HG03442 (cell line): Measurements from ENCODE around the gene GRIN2C.

ENCODE experiments used
- ATAC-seq: cut with Tn5 transposase; IDR thresholded peaks from one replicate; pipeline ENCODE4 v1.9.1; 2021; ENCODE audit warnings: mild to moderate bottlenecking, moderate library complexity; ENCODE audit not compliant: unreplicated experiment

GRIN2C gene

DNA sequence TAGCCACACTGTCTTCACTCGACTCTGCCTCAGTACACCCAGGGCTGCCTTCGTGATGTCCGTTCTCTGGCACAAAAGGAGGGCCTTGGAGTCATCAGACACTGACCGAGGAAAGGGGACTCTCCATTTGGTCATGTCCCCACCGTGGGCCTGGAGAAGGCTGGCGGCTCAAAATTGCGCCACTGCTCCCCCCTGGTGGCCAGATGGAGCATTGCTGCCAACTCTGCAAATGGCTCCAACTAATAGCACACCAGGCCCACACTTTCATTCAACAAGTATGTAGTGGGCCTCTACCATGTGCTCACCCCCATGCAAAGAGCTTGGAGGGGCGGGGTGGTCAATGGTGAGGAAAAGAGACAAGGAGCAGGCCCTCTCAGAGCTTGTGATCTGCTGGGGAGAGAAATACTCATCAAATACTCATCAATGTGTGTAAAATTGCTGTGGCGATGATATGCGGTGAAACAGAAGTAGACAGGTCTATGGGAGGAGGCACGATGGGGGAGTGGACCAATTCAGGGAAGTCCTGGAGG, 5.2 kb upstream of the GRIN2C start:
- no peak for ATAC-seq

DNA sequence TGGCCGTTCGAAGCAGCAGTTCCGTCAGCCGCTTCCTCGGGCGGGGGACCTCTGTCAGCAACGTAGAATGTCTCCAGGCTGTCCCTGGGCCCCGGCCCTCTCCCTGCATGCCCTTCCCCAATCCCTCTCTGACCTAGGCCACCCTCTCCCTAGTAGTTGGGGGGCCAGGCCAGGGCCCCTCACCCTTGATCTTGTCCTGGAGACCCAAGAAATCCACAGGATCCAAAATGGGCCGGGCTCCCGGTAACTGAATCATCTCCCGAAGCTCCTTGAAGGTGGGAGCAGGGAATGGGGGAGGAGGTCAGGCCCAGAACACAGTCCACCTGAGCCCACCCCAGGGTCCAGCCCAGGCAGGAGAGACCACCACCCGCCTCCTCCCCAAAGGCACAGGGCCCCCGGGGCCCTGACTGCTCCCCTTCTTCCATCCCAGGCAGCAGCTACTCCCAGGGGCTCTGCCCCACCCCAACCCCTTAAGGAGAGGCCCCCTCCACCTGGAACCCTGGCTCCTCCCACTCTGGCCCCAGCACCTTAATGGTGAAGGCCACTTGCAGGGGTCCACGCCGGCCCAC, 4.7 kb upstream of the GRIN2C start:
- no peak for ATAC-seq

DNA sequence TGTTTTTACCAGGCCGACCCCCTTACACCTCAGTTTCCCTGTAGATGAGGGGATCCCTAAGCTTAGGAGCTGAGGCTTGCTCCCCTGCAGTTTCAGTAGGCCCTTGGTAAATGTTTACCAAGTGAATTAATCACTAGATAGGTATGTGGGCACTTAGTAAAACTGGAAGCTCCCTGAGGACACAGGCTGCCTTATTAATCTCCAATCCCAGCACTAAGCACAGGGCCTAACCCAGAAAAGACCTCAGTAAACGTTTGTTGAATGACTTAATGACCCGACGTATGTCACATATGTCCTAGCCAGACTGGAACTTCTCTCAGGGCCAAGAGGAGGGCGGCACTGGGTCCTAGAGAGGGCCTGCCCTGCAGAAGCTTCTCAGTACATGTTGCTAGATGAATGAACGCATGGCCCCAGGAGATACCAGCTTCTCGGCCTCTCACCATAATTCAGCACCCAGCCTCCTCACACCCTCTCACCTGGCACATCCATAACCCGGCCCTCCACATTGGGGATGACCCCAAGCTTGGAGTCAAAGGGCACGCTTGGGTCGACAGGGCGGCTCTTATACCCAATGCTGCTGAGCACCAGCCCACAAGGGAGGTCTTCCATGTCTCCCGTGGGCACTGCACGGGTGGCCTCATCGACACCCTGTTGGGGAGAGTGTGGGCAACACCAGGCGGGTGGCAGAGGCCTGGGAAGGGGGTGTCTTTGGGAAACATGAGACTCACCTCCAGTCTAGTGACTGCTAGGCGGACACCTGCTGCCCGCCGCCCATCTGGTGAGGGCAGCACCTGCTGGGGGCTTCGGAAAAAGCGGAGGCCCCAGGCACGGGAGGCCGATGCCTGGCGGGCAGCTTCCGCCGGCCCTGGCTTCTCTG, 4.0 kb upstream of the GRIN2C start:
- ATAC-seq, result no peak

DNA sequence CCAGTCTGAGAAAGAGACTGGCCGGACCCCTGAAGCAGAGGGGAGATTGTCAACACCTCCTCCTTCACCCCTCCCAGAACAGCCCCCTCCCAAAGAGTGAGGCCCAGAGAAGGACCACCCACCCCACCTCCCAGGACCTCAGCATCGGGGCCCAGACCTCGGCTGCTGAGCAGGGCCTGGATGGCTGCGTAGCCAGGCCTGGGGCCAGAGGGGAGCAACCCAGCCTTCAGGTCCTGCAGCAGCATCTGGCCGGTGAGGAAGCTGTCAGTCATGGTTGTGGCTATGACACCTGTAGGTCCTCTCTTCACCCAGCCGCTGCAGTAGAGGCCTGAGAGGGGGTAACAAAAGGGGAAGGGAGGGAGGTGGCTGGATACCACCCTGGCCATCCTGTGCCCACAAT, 3.2 kb upstream of the GRIN2C start:
- ATAC-seq, result no peak

DNA sequence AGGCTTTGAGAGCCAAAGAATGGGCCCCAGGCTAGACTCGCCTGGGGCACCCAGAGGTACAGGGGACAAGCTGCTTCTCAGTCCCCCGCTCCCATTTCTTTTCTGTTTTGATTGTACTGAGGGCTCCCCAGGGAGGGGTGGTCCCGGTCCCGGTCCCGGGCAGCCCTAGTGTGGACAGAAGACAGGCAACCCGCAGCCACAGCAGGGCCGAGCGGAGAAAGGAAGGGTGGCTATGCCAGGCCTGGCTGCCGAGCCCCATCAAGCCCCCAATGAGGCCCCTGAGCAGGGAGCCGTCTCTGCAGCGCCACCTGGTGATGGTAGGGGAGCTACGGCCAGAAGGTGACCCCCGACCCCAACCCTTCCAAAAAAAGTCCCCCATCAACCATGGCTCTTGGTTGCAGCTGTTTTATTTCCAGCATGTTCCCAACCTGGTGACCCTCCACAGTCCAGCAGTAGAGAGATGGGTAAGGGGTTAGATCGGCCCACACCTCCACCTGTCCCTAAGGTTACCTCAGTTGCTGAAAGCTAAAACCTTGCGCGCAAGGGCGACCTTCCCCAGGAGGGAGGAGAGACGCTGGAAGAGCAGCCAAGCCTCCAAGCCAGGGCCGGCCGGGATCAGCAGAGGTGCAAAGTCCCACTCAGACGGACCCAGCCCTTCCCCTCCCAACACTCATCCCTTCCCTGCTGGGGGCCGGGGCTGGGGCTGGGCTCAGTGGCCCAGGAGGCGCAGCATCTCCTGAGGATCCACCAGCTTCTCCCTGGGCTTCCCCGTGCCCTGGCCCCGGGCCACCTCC, 2.6 kb upstream of the GRIN2C start:
- no peak for ATAC-seq

DNA sequence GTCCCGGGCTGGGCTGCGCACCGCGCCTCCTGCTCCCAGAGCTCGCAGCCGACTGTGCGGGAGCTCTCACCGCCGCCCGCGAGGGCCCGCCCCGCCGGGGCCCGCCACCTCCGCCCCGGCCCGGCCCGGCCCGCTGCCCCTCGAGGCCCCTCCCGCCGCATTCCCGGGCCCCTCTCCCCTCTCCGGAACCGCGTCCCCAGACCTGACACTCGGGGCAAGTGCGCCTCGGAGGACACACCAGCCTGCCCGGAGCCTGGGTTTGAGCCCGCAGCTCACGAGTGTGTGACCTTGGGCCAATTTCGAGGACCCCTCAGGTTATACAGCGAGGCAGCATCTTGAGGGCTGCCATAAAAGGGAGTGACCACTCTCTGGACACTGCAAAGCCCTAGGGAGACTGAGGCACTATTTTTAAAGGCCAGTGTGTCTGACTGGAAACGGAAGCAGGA, 2.0 kb upstream of the GRIN2C start:
- ATAC-seq, result no peak

DNA sequence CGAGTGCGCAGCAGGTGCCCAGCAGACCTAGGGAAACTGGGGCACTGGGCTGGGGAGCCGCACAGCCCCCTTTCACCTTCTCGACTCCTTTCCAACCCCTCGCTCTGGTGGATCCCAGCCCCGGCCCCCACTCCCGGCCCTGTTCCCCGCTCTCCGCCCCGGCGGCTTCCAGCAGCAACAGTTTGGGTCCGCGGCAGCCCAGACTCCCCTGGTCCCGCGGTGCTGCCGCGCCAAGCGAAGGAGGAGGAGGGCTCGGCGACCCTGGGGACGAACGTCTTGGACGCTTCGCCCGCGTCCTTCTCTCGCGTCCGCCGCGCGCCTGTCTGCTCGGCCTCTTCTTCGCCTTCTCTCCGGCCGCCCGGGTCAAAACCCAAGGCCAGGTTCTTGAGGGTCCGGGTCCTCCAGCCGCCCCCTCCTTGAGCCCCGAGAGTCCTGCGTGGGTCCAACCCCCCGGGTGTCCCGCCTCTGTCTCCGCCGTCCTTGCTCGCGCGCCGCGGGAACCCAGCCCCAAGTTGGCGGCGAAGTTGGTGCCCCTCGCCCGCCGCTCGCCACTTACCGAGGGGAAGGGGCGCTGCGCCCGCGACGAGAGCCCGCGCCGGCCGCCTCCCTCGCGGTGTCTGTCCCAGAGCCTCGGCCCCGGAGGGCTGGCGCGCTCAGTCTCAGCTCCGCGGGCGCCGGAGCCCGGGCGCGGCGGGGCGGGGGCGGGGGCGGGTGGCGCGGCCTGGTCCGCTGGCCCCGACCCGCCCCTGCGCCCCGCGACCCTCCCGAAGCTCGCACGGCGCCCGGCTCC, 1.4 kb upstream of the GRIN2C start:
- no peak for ATAC-seq

DNA sequence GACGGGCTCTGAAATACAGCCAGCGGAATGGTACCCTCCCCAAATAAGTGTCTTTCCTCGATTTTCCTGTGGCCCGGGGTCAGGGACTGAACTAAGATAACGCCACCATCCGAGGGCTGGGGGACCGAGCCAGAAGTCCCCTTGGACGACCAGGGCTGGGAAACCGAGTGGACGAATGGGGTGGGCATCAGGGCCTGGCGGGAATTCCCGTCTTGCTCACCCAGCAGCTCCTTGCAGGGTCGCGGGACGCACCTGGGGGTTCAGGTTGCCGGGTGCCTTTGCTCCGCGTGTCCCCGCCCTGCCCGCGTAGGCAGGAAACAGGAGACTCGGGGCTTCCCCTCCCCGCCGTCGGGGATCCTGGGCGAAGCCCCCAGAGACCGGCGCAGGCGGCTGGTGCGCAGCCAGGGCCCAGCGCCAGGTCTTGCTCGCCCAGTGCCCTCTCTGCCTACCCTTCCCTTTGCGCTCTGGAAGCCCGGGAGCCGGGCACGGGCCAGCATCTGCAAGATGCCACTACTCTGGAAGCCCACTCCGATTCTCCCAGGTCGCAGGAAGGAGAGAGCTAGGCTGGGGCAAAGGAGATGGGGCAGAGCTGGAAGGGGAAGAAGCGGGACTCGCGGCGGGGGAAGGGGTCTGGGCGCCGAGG, 665 bp upstream of the GRIN2C start:
- ATAC-seq, result no peak

DNA sequence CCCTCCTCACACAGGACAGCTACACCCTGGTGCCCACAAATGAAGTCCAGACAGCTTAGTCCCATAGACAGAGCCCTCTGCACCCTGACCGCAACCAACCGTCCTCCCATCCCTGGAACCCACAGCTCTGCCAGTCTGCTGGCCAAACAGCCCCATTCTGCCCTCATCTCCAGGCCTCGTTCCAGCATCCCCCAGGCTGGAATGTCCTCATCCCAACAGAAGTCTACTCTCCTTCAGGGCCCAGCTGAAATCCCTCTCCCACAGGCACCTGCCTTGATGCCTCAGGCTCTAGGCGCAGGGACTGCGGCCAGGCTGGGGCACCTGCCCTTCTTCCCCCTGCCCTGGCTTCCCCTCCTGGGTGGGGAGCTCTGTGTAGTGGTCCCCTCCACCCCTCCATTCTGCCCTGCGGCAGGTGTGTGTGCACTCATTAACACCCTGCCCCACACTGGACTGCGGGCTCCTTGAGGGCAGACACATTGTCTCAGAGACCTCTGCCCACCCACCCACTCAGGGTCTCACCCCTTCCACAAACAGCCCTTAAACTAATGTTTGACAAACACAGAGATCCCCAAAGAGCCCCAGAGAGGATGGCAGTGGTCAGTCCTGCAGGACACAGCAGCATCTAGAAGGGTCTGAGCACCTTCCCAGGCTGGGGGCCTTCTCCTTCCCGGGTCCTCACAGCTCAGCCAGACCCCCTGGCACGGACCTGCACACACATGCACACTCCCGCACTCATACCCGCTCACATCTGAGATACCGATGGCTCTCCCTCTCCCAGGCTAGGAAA, 820 bp downstream of the GRIN2C start:
- ATAC-seq, result no peak

DNA sequence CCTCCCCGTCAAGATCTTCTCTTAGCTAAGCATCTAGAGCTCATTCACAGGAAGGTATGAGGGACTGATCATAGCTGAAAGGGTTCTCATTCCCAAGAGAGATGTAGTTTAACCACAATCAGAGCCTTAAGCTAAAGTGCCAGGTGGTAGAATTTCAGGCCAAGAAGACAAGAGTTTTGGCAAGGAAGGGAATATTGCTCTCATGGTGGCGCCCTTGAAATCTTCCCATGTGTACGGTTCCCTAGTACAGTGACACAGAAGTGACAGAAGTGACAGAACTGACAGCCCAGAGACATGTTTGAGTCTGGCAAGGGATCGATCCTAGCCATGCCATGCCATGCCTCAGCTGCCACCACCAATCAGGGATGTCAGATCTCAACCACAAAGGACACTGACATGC, 2.5 kb downstream of the GRIN2C start:
- ATAC-seq, result no peak

DNA sequence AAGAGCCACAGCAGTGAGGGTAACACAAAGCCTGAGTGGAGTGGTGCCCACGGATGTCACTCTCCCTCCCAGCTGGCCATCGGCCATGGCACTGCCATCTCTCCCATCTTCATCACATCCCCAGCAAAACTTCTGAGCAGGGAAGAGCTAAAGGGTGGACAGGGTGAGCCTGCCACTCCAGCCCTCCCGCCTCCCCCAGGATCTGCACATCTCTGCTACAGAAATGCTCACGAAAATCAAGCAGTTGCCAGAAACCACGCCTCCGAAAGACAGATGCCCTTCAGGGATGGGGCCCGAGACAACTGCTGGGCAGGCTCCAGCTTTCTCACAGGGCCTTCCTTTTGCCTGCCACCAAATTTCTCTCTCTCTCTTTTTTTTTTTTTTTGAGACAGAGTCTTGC, 3.6 kb downstream of the GRIN2C start:
- ATAC-seq, result no peak

DNA sequence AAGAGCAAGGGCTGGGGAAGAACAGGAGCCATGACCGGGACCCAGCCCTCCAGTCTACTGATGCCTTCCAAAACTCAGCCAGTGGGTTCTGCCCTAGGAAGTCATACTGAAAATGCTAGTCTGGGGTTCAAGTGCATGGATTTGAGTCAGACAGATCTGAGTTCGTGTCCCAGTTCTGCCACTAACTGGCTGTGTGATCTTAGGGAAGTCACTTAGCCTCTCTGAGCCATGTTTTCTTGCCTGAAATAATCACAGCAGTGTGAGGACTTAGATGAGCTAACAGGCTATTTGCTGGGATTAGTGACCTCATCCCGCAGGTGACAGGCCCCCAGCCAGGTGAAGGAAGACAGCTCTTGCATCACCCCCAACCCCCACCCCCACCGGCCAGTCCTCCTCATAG, 4.4 kb downstream of the GRIN2C start:
- ATAC-seq, result no peak

DNA sequence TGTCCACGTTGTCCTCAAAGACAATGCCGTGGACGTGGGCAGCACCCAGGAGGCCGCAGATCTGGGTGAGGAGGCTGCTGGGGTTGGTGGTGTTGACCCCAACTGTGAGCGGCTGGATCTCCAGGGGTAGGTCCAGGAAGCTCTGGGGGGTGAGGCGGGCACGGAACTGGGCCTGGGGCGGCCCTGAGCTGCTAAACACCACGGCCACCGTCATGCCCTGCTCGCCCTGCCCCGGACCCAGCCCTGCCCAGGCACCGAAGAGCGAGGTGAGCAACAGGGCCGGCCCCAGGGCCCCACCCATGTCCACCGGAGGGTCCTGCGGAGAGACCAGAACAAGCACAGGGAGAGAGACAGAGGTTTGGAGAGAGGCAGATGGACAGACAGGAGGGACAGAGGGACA, 4.9 kb downstream of the GRIN2C start:
- no peak for ATAC-seq

DNA sequence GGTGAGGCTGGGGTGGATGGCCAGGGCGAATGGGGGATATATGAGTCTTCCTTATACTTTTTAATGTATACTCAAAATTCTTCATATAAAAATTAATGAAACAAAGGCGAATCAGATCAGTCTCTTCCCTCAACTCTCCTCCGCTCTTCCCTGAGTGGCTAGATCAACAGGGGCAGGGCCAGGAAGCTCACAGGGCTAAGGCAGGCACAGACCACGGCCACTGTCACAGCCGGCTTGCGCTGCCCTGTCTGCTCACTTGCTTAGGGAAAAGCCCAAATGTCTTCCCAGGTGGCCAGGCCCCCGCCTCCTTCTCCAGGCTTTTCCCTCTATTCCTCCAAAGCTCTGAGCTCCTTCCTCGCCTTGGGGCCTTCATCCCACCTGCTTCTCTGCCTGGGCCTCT, 6.0 kb downstream of the GRIN2C start:
- ATAC-seq, result no peak

DNA sequence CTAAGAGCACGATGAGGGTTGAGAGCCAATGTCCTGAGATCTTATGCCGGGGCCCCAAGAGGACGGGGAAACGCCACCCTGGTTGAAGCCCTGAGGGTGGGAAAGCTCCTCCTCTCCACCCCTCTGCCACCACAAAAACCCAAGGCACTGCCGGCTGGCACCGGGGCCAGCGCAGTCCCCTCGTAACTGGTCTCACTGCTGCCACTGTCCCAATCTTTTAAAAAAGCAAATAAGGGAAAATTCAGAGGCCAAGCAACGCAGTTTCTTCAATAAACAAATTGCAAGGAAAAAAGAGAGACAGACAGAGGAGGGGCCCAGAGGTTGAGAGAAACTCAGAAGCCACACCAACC, 6.7 kb downstream of the GRIN2C start:
- ATAC-seq, result no peak

DNA sequence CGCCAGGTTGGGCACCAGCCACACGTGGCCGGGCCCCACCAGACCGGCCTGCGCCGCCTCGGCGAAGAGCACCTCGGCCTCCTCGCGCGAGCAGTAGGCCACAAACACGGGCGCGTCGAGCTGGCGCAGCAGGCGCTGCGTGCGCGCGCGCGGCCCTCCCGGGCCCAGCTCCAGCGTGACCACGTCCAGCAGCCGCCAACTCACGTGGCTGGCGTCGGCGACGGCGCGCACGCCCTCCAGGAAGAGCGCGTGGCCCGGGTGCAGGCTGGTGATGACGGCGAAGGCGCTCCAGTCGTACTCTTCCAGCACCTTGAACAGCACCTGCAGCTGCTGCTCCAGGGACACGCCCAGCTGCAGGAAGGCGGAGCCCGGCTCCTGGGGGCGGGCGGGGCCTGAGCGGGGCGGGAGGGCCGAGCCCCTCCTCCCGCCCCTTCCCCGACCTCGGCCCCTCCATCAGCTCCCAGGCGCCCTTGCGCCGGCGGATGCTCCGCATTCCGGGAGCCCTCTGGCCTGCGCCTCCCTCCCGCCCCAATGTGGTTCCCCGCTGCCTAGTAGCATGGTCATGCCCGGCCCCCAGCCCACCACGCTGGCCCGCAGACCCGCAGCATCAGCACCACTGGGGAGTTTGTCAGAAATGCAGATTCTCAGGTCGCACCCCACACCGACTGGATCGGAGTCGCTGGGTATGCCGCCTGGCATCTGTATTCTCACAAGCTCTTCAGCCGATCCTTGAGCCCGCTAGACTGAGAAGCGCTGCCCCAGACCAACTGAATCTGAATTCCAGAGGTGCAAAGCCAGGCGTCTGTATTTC, 7.2 kb downstream of the GRIN2C start:
- ATAC-seq, result no peak

DNA sequence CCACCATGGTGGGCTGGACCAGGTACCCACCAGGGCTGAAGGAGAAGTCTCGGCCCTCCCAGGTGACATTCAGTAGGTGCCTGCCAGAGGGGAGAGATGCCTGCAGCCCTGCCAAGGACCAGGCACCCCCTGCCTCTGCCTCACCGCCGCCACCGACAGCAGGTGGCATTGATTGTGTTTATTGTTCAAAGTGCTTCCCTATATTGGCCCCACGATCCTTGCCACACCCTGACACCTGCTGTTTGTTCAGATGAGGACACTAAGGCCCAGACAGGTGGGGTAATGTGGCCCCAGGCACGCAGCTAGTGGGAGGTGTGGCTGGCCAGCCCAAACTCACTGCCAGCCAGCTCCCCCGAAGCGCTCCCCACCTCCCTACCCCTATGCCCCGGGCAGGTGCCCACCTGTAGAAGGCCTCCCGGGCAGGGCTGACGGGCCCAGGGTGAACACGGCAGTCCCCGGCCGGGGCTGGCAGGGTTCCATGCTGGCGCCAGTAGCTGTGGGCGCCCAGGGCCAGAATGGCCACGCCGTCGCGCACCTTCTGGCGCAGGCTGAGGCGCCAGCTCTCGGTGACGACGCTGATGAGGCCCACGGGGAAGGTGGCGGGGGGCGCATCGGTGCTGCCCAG, 8.0 kb downstream of the GRIN2C start:
- no peak for ATAC-seq

DNA sequence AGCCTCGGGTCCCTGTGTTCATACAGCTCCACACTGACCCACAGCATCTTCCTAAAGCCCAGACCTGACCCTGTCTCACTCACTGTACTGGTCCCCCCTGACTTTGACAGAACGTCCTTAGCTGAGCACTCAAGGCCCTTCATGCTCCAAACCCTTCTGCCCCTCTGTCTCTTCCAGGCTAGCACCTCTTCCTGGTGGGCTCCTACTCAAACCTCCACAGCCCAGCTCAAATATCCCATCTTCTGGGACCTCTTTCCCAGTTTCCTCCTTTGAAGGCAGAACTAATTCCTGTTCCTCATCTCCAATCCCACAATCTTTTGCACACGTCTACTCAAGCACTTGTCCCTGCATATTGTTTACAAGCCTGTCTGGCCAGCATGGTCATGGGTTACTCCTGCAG, 8.8 kb downstream of the GRIN2C start:
- no peak for ATAC-seq
